DOHH2 (cell line): ENCODE results near the gene UBE2H.

Experiments
- EZH2phosphoT487 ChIP-seq: fragments of 200-600 bp; sonication (generic); IDR thresholded peaks from 2 replicates; pipeline ENCODE4 v1.6.1; 2017; ENCODE audit warnings: borderline replicate concordance, mild to moderate bottlenecking, antibody characterized with exemption, low read length, moderate library complexity, mixed read lengths
- TF ChIP-seq, protein P1 (sequence below): fragments of 200-600 bp; sonication (generic); IDR thresholded peaks from one replicate; pipeline ENCODE4 v1.5.1; 2014; ENCODE audit warnings: antibody characterized with exemption, mild to moderate bottlenecking, low read depth, low read length; ENCODE audit not compliant: poor library complexity, severe bottlenecking

DNA sequence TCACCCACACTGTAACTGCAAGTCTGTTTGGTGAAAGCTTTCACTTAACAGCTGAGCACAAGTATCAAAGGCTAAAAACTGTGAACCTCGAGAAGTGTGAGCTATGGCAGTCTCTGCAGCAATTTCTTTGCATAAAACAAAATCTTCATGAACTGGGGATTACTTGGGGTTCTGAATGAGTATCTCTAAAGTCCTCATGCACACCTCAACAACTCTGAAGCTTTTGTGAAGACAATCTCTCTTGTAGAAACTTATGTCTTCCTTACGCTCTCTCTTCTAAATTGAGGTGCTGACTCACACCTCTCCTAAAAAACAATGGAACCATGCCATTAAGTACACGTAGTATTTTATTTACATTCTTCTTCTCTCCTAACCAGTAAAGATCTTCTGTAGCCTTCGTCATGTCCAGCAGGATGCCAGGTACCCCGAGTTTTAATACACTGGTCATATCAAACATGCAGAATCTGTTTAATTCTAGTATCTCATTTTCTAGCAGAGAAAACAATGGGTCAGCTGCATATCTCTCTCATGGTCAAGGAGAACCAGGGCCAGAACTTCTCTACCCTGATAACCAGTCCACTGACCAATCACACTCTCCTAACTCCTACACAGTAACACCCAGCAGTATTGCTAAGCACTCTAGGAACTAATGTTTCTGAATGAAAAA is 76.9 kb downstream of the UBE2H start:
- TF ChIP-seq, protein P1, sequence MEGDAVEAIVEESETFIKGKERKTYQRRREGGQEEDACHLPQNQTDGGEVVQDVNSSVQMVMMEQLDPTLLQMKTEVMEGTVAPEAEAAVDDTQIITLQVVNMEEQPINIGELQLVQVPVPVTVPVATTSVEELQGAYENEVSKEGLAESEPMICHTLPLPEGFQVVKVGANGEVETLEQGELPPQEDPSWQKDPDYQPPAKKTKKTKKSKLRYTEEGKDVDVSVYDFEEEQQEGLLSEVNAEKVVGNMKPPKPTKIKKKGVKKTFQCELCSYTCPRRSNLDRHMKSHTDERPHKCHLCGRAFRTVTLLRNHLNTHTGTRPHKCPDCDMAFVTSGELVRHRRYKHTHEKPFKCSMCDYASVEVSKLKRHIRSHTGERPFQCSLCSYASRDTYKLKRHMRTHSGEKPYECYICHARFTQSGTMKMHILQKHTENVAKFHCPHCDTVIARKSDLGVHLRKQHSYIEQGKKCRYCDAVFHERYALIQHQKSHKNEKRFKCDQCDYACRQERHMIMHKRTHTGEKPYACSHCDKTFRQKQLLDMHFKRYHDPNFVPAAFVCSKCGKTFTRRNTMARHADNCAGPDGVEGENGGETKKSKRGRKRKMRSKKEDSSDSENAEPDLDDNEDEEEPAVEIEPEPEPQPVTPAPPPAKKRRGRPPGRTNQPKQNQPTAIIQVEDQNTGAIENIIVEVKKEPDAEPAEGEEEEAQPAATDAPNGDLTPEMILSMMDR = no peak
- no peak for TF ChIP-seq EZH2phosphoT487
